Fibroblast of the aortic adventitia (primary cell): ENCODE measurements around the gene ECHDC3. TPM values are rescaled to one million over a fixed set of nuclear protein-coding genes. Genes with fewer than 3 reads are reported as not detected.

Experiments
- DNase-seq: peaks from one replicate; pipeline ENCODE4 v3.0.0-alpha.2; 2010; ENCODE audit warnings: low read depth
- H3K4me3 ChIP-seq: 2 replicates; pipeline ENCODE4 v1.5.1; 2011; ENCODE audit warnings: low read depth, mild to moderate bottlenecking, control low read depth, low read length, moderate library complexity
- CTCF ChIP-seq: IDR thresholded peaks from 2 replicates; pipeline ENCODE4 v1.5.1; 2011; ENCODE audit warnings: mild to moderate bottlenecking, low read length, control low read depth, inconsistent platforms; ENCODE audit not compliant: insufficient read depth
- total RNA-seq: library from RNA; depleted of rRNA; stranded (reverse); fragments of >200 nt; gene quantifications from 2 replicates; pipeline ENCODE4 v1.2.3, GENCODE V29; 2012; ENCODE audit warnings: low replicate concordance

Gene ECHDC3
- total RNA-seq, 1 donor: 1.2 TPM

DNA sequence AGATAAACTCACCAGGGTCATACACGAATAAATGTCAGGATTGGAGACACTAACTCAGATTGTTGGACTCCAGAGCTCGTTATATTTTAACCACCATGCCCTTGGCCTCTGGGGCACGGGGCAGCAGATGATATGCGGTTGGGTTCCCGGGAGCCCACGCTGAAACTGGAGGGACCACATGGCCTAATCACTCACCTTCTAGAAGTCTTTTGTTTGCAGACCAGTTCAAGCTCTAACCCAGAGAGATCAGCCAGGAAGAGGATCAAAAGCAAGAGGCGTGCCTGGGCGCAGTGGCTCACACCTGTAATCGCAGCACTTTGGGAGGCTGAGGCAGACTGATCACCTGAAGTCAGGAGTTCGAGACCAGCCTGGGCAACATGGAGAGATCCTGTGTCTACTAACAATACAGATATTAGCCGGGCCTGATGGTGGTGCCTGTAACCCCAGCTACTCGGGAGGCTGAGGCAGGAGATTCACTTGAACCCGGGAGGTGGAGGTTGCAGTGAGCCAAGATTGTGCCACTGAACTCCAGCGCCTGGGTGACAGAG, 42.6 kb upstream of the ECHDC3 start:
- no peak for DNase-seq
- no peak for TF ChIP-seq CTCF
- no peak overlapping the region for H3K4me3 ChIP-seq

DNA sequence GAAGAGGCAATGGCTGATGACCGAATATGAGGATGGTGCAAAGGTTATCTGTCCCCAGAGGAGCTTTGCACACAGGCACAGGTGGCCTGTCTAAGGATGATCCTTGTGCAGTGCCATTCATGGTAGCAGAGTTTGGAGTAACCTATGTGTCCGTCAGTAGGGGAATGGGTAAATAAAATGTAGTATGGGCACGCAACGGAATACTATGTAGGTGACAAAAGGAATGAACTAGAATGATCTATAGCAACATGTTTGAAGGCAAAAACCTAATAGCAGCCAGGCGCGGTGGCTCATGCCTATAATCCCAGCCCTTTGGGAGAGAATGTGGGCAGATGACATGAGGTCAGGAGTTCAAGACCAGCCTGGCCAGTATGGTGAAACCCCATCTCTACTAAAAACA, 41.6 kb upstream of the ECHDC3 start:
- H3K4me3 ChIP-seq: no peak overlapping the region
- TF ChIP-seq CTCF: no peak
- DNase-seq: no peak

DNA sequence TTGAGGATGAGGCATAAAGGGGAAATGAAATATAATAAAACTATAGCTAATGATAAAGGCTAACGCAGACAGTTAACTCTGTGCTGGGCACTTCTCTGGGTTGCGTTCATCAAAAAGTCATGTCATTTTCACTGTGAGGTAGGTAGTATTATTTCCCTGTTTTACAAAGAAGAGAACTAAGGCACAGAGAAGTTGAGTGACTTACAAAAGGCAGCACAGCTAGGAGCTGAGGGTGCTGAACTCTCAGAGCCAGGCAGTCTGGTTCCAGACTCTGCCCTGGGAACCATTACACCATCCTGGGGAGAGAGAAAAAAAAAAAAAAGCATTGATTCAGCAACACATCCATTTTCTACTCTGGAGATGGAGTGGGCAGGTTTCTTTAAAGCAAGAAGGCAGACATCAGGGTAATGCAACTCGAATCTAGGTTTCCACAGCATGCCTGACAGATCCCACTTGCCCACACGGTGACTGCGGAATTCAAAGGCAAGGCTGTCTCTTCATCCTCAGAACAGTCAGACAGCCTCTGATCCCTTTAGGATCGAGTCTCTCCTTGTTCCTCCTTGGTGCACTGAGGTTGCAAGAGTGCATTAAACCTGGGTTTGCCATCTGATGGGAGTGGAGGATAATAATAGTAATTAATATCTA, 40.6 kb upstream of the ECHDC3 start:
- DNase-seq: no peak
- no peak overlapping the region for H3K4me3 ChIP-seq
- TF ChIP-seq CTCF: no peak

DNA sequence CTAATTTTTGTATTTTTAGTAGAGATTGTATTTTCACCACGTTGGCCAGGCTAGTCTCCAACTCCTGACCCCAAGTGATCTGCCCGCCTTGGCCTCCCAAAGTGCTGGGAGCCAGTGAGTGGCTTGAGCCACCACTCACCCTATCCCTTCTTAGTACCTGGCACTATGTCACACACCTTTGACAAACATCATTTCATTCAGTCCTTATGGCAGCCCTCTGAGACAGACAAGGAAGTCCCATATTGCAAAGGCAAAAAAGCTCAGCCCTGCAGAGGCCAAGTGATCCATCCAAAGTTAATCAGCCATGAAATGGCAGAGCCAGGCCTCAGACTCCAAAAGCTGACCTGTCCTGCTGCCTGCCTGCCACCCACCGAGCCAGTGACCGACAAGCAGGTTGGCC, 39.9 kb upstream of the ECHDC3 start:
- DNase-seq: no peak
- no peak overlapping the region for H3K4me3 ChIP-seq
- no peak for TF ChIP-seq CTCF

- H3K4me3 ChIP-seq: no peak overlapping the region
- no peak for DNase-seq
- TF ChIP-seq CTCF: no peak
These were observed 38.1 kb upstream of the ECHDC3 start for GRCh38 chr10:11704092-11704491.

DNA sequence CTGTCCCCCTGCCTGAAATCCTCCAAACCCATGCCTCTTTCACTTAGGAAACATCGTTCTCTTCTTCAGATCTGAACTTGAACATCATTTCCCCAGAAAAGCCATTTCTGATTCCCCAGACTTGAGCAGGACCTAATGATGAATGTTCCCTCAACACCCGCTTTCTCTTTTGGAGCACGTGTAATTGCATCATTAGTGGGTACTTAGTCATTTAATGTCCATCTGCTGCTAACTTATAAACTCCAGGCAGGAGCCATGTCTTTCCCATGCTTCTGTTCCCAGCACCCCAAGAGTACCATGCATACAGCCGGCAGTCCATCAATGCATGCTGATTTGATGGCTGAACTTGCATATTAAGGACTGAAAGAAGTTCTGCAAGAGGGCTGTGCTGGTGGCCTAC, 36.5 kb upstream of the ECHDC3 start:
- no peak overlapping the region for H3K4me3 ChIP-seq
- TF ChIP-seq CTCF: no peak
- no peak for DNase-seq
